ENCODE measurements around the gene RASL11A.

DNA sequence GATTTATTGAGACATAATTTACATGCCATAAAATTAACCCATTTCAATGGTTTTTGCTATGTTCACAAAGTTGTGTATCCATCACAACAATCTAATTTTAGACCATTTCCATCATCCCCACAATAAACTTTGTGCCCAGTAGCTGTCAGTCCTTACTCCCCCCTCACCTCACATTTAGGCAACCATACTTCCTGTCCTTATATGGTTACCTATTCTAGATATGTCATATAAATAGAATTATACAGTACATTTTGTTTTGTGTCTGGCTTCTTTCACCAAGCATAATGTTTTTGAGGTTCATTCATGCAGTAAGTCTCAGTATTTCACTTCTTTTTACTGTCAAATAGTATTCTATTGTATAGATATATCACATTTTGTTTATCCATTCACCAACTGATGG lies 42.5 kb upstream of the RASL11A start:
- no peak for TF ChIP-seq SPI1 (IDR thresholded peaks at IDR 0.05; ENCODE audit: low read depth, low read length)
- no peak for TF ChIP-seq POLR2A (IDR thresholded peaks at IDR 0.05; ENCODE audit: low read depth, low read length)

Data from GM12891 (cell line).